D721Med (cell line): ENCODE measurements around the gene SERPINF2.

ENCODE experiments used
- DNase-seq: peaks from one replicate; pipeline ENCODE4 v3.0.0; 2011; ENCODE audit warnings: low spot score; ENCODE audit not compliant: insufficient read length
- FAIRE-seq: peaks from 2 replicates; lab custom pipeline; 2011; peaks lifted over from hg19 to GRCh38; lab: Jason Lieb, UNC
- CTCF ChIP-seq: IDR thresholded peaks from 2 replicates; pipeline ENCODE4 v1.5.1; 2012; ENCODE audit warnings: mild to moderate bottlenecking, control low read depth; ENCODE audit not compliant: insufficient read depth; ENCODE audit errors: missing control alignments

The SERPINF2 gene

GRCh38 chr17:1746975-1747543 is 4.4 kb downstream of the SERPINF2 start:
- FAIRE-seq (no peak), DNase-seq (no peak)
- no peak for TF ChIP-seq CTCF

DNA sequence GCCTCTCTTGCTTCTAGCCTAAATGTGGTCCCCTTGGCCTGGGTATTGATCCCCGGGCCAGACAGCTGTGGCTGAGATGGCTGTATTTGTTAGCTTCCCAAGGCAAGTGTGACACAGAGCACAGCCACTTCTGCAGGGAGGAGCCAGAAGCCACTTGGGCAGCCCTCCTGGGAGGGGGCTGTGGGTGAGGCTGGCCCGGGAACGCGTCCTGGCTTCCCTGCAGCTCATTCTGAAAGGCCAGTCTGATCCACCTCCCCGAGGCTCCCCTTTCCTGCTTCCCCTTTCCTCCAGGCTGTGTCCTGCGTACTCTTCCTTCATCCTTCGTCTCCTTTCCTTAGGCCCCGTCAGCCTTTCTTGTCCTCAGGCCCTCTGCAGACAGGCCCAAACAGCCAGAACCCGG is 8.0 kb downstream of the SERPINF2 start:
- TF ChIP-seq CTCF = no peak

DNA sequence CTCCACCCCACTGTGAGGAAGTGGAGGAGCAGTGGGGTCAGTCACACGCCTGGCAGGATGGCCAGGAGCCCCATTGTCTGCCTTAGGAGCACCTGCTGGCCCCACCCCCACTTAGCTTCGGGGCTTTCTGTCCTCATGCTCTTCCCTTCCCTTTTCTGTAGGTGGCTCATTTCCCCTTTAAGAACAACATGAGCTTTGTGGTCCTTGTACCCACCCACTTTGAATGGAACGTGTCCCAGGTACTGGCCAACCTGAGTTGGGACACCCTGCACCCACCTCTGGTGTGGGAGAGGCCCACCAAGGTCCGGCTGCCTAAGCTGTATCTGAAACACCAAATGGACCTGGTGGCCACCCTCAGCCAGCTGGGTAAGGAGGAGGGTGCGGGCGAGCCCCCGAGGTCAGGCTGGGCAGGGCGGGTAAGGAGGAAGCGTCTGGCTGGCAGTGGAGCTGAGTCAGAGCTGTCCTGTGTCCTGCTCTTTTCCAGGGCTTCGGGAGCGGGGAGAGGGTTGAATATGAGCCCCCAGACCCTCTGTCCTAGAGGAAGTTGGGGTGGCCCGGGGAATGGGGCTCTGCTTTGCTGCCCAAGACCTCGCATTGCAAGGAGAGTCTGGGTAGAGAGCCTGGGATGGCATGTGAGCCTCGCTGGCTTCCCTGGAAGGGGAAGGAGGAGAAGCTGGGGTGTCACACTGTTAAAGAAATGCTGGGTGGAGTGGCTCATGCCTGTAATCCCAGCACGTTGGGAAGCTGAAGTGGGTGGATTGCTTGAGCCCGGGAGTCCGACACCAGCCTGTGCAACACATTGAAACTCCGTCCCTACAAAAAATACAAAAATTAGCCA is 10.0 kb downstream of the SERPINF2 start:
- FAIRE-seq = no peak
- TF ChIP-seq CTCF = no peak

More for the DNA sequence above, 8.0 kb downstream of the SERPINF2 start:
- DNase-seq (no peak), FAIRE-seq (no peak)

GRCh38 chr17:1753767-1754429 is 11.2 kb downstream of the SERPINF2 start:
- FAIRE-seq (no peak), DNase-seq (no peak)
- no peak for TF ChIP-seq CTCF

More for the DNA sequence above, 10.0 kb downstream of the SERPINF2 start:
- DNase-seq = no peak

- FAIRE-seq (no peak), DNase-seq (no peak)
- TF ChIP-seq CTCF = no peak
Observed at GRCh38 chr17:1754430-1755112, 11.9 kb downstream of the SERPINF2 start.

- DNase-seq = no peak
- FAIRE-seq = no peak
- no peak for TF ChIP-seq CTCF
Observed at GRCh38 chr17:1755252-1755826, 12.7 kb downstream of the SERPINF2 start.
